ENCODE data around the gene COA1.
"Not testable (repeated sequence)": the region's sequence is repeated elsewhere in the genome, so short reads cannot be mapped to it uniquely, and the experiment has no call there.

COA1 gene

GRCh38 chr7:43721193-43721806 is 8.0 kb downstream of the COA1 start:
- H3K27me3 ChIP-seq: no peaks in the 10 kb centered on the region
- no peak for DNase-seq
- H3K9me3 ChIP-seq: no peaks in the 10 kb centered on the region
- peak; percentile 57 for TF ChIP-seq CTCF (IDR thresholded peaks at IDR 0.05; ENCODE audit: low read depth, low read length)
- H3K4me3 ChIP-seq (ENCODE audit: low read depth, low read length): no peak overlapping the region
- H3K4me1 ChIP-seq: peaks cover 5% of the 10 kb centered on the region; the same call in 1 of the 2 replicates
- H3K36me3 ChIP-seq: peaks cover 3% of the 10 kb centered on the region

- DNase-seq: no peak
- Histone ChIP-seq H3K36me3 (peaks cover 3% of the 10 kb centered on the region), H3K27me3 (no peaks in the 10 kb centered on the region), H3K9me3 (no peaks in the 10 kb centered on the region), H3K4me1 (peaks cover 5% of the 10 kb centered on the region; the same call in 1 of the 2 replicates), H3K4me3 (ENCODE audit: low read depth, low read length) (no peak overlapping the region)
- no peak for TF ChIP-seq CTCF (IDR thresholded peaks at IDR 0.05; ENCODE audit: low read depth, low read length)
Measured at GRCh38 chr7:43716598-43716997, 12.7 kb downstream of the COA1 start.

- DNase-seq; H3K27me3 ChIP-seq; H3K36me3 ChIP-seq; H3K4me3 ChIP-seq (ENCODE audit: low read depth, low read length); H3K9me3 ChIP-seq; H3K4me1 ChIP-seq: not testable (repeated sequence)
Measured at GRCh38 chr7:43715966-43716365, 13.4 kb downstream of the COA1 start.

- no peak for DNase-seq
- H3K36me3 ChIP-seq: peaks cover 5% of the 10 kb centered on the region
- no peaks in the 10 kb centered on the region for H3K27me3 ChIP-seq
- H3K4me1 ChIP-seq: no peaks in the 10 kb centered on the region
- peaks cover 3% of the 10 kb centered on the region; the same call in 1 of the 2 replicates for H3K9me3 ChIP-seq
- no peak for TF ChIP-seq CTCF (IDR thresholded peaks at IDR 0.05; ENCODE audit: low read depth, low read length)
- H3K4me3 ChIP-seq (ENCODE audit: low read depth, low read length): no peak overlapping the region
Measured at GRCh38 chr7:43711503-43711902, 17.8 kb downstream of the COA1 start.

GRCh38 chr7:43708055-43708454 is 21.3 kb downstream of the COA1 start:
- H3K4me1 ChIP-seq; H3K27me3 ChIP-seq; DNase-seq; H3K9me3 ChIP-seq; H3K4me3 ChIP-seq (ENCODE audit: low read depth, low read length): not testable (repeated sequence)
- peaks cover 25% of the 10 kb centered on the region for H3K36me3 ChIP-seq

- H3K4me3 ChIP-seq (ENCODE audit: low read depth, low read length): no peak overlapping the region
- peaks cover 7% of the 10 kb centered on the region; the same call in 1 of the 2 replicates for H3K4me1 ChIP-seq
- no peak for TF ChIP-seq CTCF (IDR thresholded peaks at IDR 0.05; ENCODE audit: low read depth, low read length)
- DNase-seq: no peak
- H3K36me3 ChIP-seq: peaks cover 25% of the 10 kb centered on the region
- no peaks in the 10 kb centered on the region for H3K27me3 ChIP-seq
- no peaks in the 10 kb centered on the region; the same call in 1 of the 2 replicates for H3K9me3 ChIP-seq
Measured at GRCh38 chr7:43703573-43703972, 25.8 kb downstream of the COA1 start.

- H3K4me1 ChIP-seq: peaks cover 11% of the 10 kb centered on the region; the same call in 1 of the 2 replicates
- no peaks in the 10 kb centered on the region; the same call in 1 of the 2 replicates for H3K9me3 ChIP-seq
- DNase-seq: no peak
- H3K4me3 ChIP-seq (ENCODE audit: low read depth, low read length): no peak overlapping the region
- peaks cover 25% of the 10 kb centered on the region for H3K36me3 ChIP-seq
- TF ChIP-seq CTCF (IDR thresholded peaks at IDR 0.05; ENCODE audit: low read depth, low read length): no peak
- H3K27me3 ChIP-seq: no peaks in the 10 kb centered on the region
Measured at GRCh38 chr7:43702974-43703373, 26.3 kb downstream of the COA1 start.
